ENCODE results near the gene DCTD. TPM values are rescaled to one million over a fixed set of nuclear protein-coding genes. Genes with fewer than 3 reads are reported as not detected.
A peak's percentile ranks its signal among the peaks of the same experiment; 100 is the strongest.

Gene DCTD
- total RNA-seq, 4 donors from 2014 or later, result 35.8 to 69.4 (median 60.1) TPM

GRCh38 chr4:182944484-182945213 lies 27.5 kb upstream of the DCTD start:
- no peak overlapping the region for H3K27ac ChIP-seq
- TF ChIP-seq POLR2AphosphoS5 (IDR thresholded peaks at IDR 0.05) (no peak), CTCF (IDR thresholded peaks at IDR 0.05) (no peak), EP300 (IDR thresholded peaks at IDR 0.05) (no peak), POLR2A (IDR thresholded peaks at IDR 0.05) (no peak)
- H3K9me3 ChIP-seq, result no peaks in the 10 kb centered on the region
- WGBS, 2 donors (ENCODE audit: low coverage in 1 of 2), result 52 to 65% methylated on average over 4 of the region's 4 CpGs
- peaks cover 7% of the 10 kb centered on the region for H3K27me3 ChIP-seq
- no peaks in the 10 kb centered on the region for H3K4me1 ChIP-seq
- H3K36me3 ChIP-seq, result no peaks in the 10 kb centered on the region
- ATAC-seq, result no peak
- H3K4me3 ChIP-seq, result no peak overlapping the region

GRCh38 chr4:182939680-182940079 lies 22.5 kb upstream of the DCTD start:
- H3K27me3 ChIP-seq, result peaks cover 7% of the 10 kb centered on the region
- no peaks in the 10 kb centered on the region for H3K9me3 ChIP-seq
- H3K36me3 ChIP-seq, result no peaks in the 10 kb centered on the region
- no peaks in the 10 kb centered on the region for H3K4me1 ChIP-seq
- ATAC-seq, result no peak
- H3K4me3 ChIP-seq, result no peak overlapping the region
- no peak for TF ChIP-seq CTCF (IDR thresholded peaks at IDR 0.05)
- TF ChIP-seq EP300 (IDR thresholded peaks at IDR 0.05), result no peak
- TF ChIP-seq POLR2A (IDR thresholded peaks at IDR 0.05), result no peak
- no peak overlapping the region for H3K27ac ChIP-seq
- 93% methylated on average over 7 of the region's 9 CpGs; no CpG with 5 or more reads in 1 of the 2 donors for WGBS, 2 donors (ENCODE audit: low coverage in 1 of 2)

- Histone ChIP-seq H3K27me3 (peaks cover 7% of the 10 kb centered on the region), H3K9me3 (no peaks in the 10 kb centered on the region), H3K36me3 (no peaks in the 10 kb centered on the region), H3K4me3 (no peak overlapping the region), H3K4me1 (no peaks in the 10 kb centered on the region), H3K27ac (no peak overlapping the region)
- peak; percentile 90 for ATAC-seq
- WGBS, 2 donors (ENCODE audit: low coverage in 1 of 2), result 16 to 25% methylated on average over 7 to 12 of the region's 14 CpGs
- TF ChIP-seq EP300 (IDR thresholded peaks at IDR 0.05) (no peak), CTCF (IDR thresholded peaks at IDR 0.05) (peak; percentile 57 to 89 (median 80))
Observed at GRCh38 chr4:182938205-182938645, 21.0 kb upstream of the DCTD start.

- TF ChIP-seq POLR2AphosphoS5 (IDR thresholded peaks at IDR 0.05) (no peak), EP300 (IDR thresholded peaks at IDR 0.05) (no peak), CTCF (IDR thresholded peaks at IDR 0.05) (no peak), POLR2A (IDR thresholded peaks at IDR 0.05) (no peak)
- Histone ChIP-seq H3K4me3 (no peak overlapping the region), H3K9me3 (no peaks in the 10 kb centered on the region), H3K27me3 (peaks cover 7% of the 10 kb centered on the region), H3K36me3 (no peaks in the 10 kb centered on the region), H3K4me1 (no peaks in the 10 kb centered on the region), H3K27ac (no peak overlapping the region)
- 76 to 87% methylated on average over 4 to 5 of the region's 5 CpGs for WGBS, 2 donors (ENCODE audit: low coverage in 1 of 2)
- no peak for ATAC-seq
Observed at GRCh38 chr4:182937268-182938204, 20.4 kb upstream of the DCTD start.

Data from gastroesophageal sphincter (tissue), 4 donors.